Small intestine (tissue), 7 donors: ENCODE data around the gene CDCA5. TPM values are rescaled to one million over a fixed set of nuclear protein-coding genes. Genes with fewer than 3 reads are reported as not detected.

ENCODE experiments used
- DNase-seq, 2 donors: peaks; one replicate each; pipeline versions ENCODE4 v3.0.0 to v3.0.0-alpha.2; 2013
- FAIRE-seq: peaks from 2 replicates; lab custom pipeline; 2012; peaks lifted over from hg19 to GRCh38; lab: Jason Lieb, UNC
- H3K27ac ChIP-seq, 3 donors: one replicate each; pipeline ENCODE4 v1.5.1; 2013; ENCODE audit warnings: low read length in 2 of 3, mild to moderate bottlenecking in 2 of 3, control low read depth in 1 of 3, inconsistent platforms in 1 of 3, low read depth in 1 of 3, moderate library complexity in 1 of 3
- H3K27me3 ChIP-seq, 3 donors: one replicate each; pipeline ENCODE4 v1.6.1; 2013; ENCODE audit warnings: low read length in 3 of 3, inconsistent platforms in 1 of 3; ENCODE audit not compliant: control insufficient read depth in 3 of 3, insufficient read depth in 3 of 3
- H3K36me3 ChIP-seq, 3 donors: one replicate each; pipeline ENCODE4 v1.6.1; 2013; ENCODE audit warnings: low read length in 3 of 3, inconsistent platforms in 1 of 3, low read depth in 1 of 3, mild to moderate bottlenecking in 1 of 3, moderate library complexity in 1 of 3; ENCODE audit not compliant: control insufficient read depth in 3 of 3, insufficient read depth in 2 of 3
- H3K4me1 ChIP-seq, 3 donors: one replicate each; pipeline ENCODE4 v1.6.1; 2013; ENCODE audit warnings: low read length in 2 of 3, inconsistent platforms in 1 of 3, low read depth in 1 of 3, mild to moderate bottlenecking in 1 of 3, moderate library complexity in 1 of 3; ENCODE audit not compliant: control insufficient read depth in 3 of 3, insufficient read depth in 2 of 3
- H3K4me3 ChIP-seq, 3 donors: one replicate each; pipeline ENCODE4 v1.5.1; 2013; ENCODE audit warnings: low read length in 3 of 3, control low read depth in 1 of 3, inconsistent platforms in 1 of 3, low read depth in 1 of 3, mild to moderate bottlenecking in 1 of 3, moderate library complexity in 1 of 3
- H3K9me3 ChIP-seq, 2 donors: one replicate each; pipeline ENCODE4 v1.6.1; 2013; ENCODE audit warnings: low read depth in 1 of 2, low read length in 1 of 2; ENCODE audit not compliant: control insufficient read depth in 2 of 2, insufficient read depth in 1 of 2
- WGBS, 3 donors: extraction: QIAGEN DNeasy Blood & Tissue Kit; methylation state at CpG; one replicate each; pipeline ENCODE4 v1.1.7; 2013; 5-methylcytosine and 5-hydroxymethylcytosine counted together
- polyA plus RNA-seq, 4 donors: library from polyadenylated mRNA; stranded (reverse) in 3 of 4; unstranded in 1 of 4; fragments of 200-250 nt in 3 of 4; fragments of 120-200 nt in 1 of 4; gene quantifications; one replicate each; pipeline versions ENCODE4 v1.2.1 to v1.2.3, GENCODE V29; 2013
- donor health status: healthy with polysubstance abuse.
- donor health status: control.
- donor health status: control.
- donor health status: Bipolar disorder and iron deficiency.
- donor health status: healthy.

CDCA5 gene
- polyA plus RNA-seq, 4 donors = 0.54 to 19.3 (median 8.8) TPM

DNA sequence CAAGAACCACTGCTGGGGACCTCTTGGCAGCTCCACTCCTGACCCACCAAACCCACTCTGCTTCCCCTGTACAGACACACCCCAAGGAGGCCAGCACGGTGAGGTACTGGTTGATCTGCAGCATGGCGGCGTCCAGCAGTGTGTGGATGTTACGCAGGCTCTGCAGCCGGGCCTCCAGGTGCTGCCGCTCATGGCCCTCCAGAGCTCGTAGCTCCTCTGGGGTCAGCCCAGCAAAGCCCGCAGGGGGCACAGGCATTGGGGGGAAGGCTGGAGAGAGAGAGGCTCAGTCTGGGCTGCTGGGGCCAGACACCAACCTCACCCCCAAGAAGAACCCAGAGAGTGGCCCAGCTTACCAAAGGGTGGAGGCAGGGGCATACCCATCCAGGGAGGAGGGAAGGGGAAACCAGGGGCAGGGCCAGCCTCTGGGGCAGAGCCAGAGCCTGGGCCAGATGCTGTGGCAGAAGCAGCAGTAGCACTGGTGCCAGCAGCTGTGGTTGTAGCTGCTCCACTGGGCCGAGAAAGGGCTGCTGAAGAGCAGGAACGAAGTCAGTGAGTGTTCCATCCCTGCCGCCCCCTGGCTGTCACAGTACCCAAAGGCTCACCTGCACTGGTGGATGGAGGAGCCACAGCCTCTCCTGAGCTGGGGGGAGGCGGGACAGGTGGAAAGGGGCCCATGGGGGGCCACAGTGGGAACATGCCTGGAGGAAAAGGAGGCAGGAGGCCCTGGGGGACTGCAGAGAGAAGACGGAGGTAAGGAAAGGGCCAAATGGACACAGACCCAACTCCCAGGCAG is 46.0 kb upstream of the CDCA5 start:
- no peak overlapping the region for H3K4me3 ChIP-seq
- H3K9me3 ChIP-seq = no peaks in the 10 kb centered on the region
- no peak for DNase-seq
- H3K4me1 ChIP-seq = peaks cover 0 to 10% (median 4%) of the 10 kb centered on the region in 3 donors
- FAIRE-seq = no peak
- WGBS, 3 donors = 87 to 91% (median 91%) methylated on average over 12 to 13 of the region's 13 CpGs
- no peak overlapping the region for H3K27ac ChIP-seq
- H3K36me3 ChIP-seq = peaks cover 22 to 84% (median 37%) of the 10 kb centered on the region in 3 donors
- no peaks in the 10 kb centered on the region for H3K27me3 ChIP-seq

DNA sequence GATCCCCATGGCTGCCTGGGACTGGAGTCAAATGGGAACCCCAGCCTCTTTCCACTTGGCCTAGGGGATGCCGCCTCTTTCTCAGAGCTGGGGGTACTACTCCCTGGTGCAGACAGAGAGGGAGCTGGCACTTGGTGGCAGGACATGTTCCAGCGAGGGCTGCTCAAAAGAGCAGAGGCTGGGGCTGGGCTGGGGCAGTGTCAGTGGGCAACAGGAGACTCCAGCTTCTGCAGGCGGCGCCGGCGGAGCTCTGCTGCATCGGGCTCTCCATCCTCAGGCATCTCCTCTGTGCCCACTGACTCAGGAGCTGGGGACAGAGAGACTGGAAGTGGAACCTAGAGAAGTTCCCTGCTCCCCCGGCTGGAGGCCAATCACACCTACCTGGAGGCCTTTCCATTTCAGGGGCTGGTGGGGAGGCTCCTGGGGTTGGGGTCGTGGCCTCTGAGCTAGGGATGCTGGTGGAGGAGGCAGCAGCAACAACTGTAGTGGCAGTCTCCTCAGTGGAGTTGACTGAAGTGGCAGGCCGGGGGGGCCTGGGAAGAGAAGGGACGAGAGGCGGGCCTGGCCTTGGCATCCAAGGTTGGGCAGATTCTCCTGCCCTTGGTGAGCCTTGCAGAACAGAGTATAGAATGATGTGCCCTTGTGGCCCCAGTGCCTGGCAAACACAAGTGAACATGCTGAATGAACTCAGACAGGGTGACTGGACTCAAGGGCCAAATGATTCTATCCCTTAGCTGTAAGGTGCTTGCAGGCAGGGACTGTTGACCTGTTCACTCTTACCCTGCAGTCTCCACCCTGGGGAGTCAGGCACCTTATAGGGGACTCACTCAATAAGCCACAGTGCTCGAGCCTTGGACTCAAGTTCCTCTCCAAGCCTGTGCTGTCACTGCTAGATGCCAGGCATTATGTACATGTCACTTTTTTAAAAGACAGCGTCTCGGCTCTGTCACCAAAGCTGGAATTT is 44.6 kb upstream of the CDCA5 start:
- WGBS, 3 donors = 85 to 89% (median 86%) methylated on average over 15 of the region's 15 CpGs
- Histone ChIP-seq H3K9me3 (no peaks in the 10 kb centered on the region), H3K36me3 (peaks cover 22 to 89% (median 37%) of the 10 kb centered on the region in 3 donors), H3K27me3 (no peaks in the 10 kb centered on the region), H3K4me1 (peaks cover 0 to 10% (median 4%) of the 10 kb centered on the region in 3 donors), H3K27ac (no peak overlapping the region), H3K4me3 (no peak overlapping the region)
- DNase-seq (no peak), FAIRE-seq (no peak)

DNA sequence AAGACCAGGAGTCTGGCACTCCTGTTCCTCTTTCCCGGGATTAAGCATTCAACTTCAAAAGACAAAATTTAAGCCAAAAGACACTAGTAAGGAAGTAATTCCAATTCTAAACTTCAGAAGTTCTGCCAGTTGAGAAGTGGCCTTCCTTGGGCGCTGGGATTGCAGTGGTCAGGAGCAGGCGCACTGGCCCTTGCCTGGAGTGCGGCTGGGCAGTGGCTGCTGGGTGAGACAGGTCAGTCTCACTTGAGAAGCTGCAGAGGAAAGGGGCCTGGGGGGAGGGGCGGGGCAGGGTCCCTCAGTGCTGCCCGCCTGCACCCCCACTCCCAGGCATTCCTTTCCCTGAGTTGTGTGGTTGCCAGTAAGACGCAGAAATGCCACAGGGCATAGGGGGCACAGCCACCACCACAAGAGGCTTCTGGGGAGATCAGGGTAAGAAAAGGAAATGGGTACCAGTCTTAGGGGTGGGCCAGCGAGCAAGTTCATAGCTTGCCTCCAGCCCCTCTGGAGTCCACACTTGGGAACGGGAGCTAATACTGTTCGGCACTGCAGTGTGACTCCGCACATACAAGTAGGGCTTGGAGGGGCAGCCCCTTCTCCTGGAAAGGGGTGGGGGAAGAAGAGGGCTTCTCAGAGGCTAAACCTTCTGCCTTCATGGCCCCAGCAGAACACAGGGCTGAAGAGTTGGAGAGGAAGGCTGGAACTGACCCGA is 43.8 kb upstream of the CDCA5 start:
- DNase-seq (no peak), FAIRE-seq (no peak)
- no peaks in the 10 kb centered on the region for H3K9me3 ChIP-seq
- no peak overlapping the region for H3K27ac ChIP-seq
- H3K27me3 ChIP-seq = no peaks in the 10 kb centered on the region
- 82 to 89% (median 85%) methylated on average over 12 of the region's 12 CpGs for WGBS, 3 donors
- H3K4me1 ChIP-seq = peaks cover 0 to 9% (median under 1%) of the 10 kb centered on the region in 3 donors
- no peak overlapping the region for H3K4me3 ChIP-seq
- H3K36me3 ChIP-seq = peaks cover 22 to 82% (median 36%) of the 10 kb centered on the region in 3 donors

- Histone ChIP-seq H3K4me1 (peaks cover 0 to 5% (median 0%) of the 10 kb centered on the region in 3 donors), H3K36me3 (peaks cover 22 to 73% (median 34%) of the 10 kb centered on the region in 3 donors), H3K4me3 (no peak overlapping the region), H3K9me3 (no peaks in the 10 kb centered on the region), H3K27me3 (no peaks in the 10 kb centered on the region), H3K27ac (no peak overlapping the region)
- DNase-seq = no peak
- FAIRE-seq = no peak
- WGBS, 3 donors = 60 to 67% (median 64%) methylated on average over 6 of the region's 6 CpGs
These were observed 42.9 kb upstream of the CDCA5 start for GRCh38 chr11:65126624-65127274.

GRCh38 chr11:65125197-65126056 is 41.6 kb upstream of the CDCA5 start:
- DNase-seq (no peak), FAIRE-seq (no peak)
- H3K4me1 ChIP-seq = peaks cover 0 to 13% (median 0%) of the 10 kb centered on the region in 3 donors
- no peak overlapping the region for H3K4me3 ChIP-seq
- no peaks in the 10 kb centered on the region for H3K9me3 ChIP-seq
- WGBS, 3 donors = 87 to 90% (median 89%) methylated on average over 12 of the region's 12 CpGs
- H3K27me3 ChIP-seq = no peaks in the 10 kb centered on the region
- no peak overlapping the region for H3K27ac ChIP-seq
- H3K36me3 ChIP-seq = peaks cover 14 to 65% (median 28%) of the 10 kb centered on the region in 3 donors

- peaks cover 18 to 64% (median 21%) of the 10 kb centered on the region in 3 donors for H3K36me3 ChIP-seq
- no peaks in the 10 kb centered on the region for H3K9me3 ChIP-seq
- no peak for DNase-seq
- H3K27ac ChIP-seq = no peak overlapping the region
- no peaks in the 10 kb centered on the region for H3K27me3 ChIP-seq
- no peak for FAIRE-seq
- H3K4me3 ChIP-seq = no peak overlapping the region
- 85 to 90% (median 89%) methylated on average over 5 of the region's 5 CpGs for WGBS, 3 donors
- peaks cover 0 to 13% (median 3%) of the 10 kb centered on the region in 3 donors for H3K4me1 ChIP-seq
These were observed 40.8 kb upstream of the CDCA5 start for GRCh38 chr11:65124480-65125196.
